Medulla oblongata (tissue), 1 donor: ENCODE measurements around the gene MBD3.
"Not testable (repeated sequence)": the region's sequence is repeated elsewhere in the genome, so short reads cannot be mapped to it uniquely, and the experiment has no call there.

Source experiments
- DNase-seq: peaks from one replicate; pipeline ENCODE4 v3.0.0-alpha.2; 2015; ENCODE audit errors: extremely low spot score

Gene MBD3

GRCh38 chr19:1592755-1593500, at the start of gene MBD3:
TSS of gene MBD3 (minus strand) at chr19:1592865. CDS start at chr19:1592631, 234 bp downstream.
- peak; percentile 96 for DNase-seq

GRCh38 chr19:1640893-1641448, 48.3 kb upstream of the MBD3 start:
- DNase-seq: not testable (repeated sequence)

GRCh38 chr19:1636325-1637236, 43.9 kb upstream of the MBD3 start:
- no peak for DNase-seq

- DNase-seq: no peak
Measured at GRCh38 chr19:1634938-1635243, 42.2 kb upstream of the MBD3 start.

- no peak for DNase-seq
Measured at GRCh38 chr19:1634242-1634937, 41.7 kb upstream of the MBD3 start.

GRCh38 chr19:1633269-1633826, 40.7 kb upstream of the MBD3 start:
- DNase-seq: no peak

GRCh38 chr19:1632462-1633268, 40.0 kb upstream of the MBD3 start:
- no peak for DNase-seq

GRCh38 chr19:1631557-1632100, 39.0 kb upstream of the MBD3 start:
- DNase-seq: no peak

- DNase-seq: no peak
Measured at GRCh38 chr19:1630811-1631210, 38.1 kb upstream of the MBD3 start.

GRCh38 chr19:1630012-1630411, 37.3 kb upstream of the MBD3 start:
- no peak for DNase-seq

GRCh38 chr19:1629256-1629808, 36.7 kb upstream of the MBD3 start:
- DNase-seq: no peak

- no peak for DNase-seq
Measured at GRCh38 chr19:1627194-1627593, 34.5 kb upstream of the MBD3 start.

GRCh38 chr19:1626417-1627010, 33.8 kb upstream of the MBD3 start:
- DNase-seq: no peak

- DNase-seq: peak; percentile 60
Measured at GRCh38 chr19:1624458-1624857, 31.8 kb upstream of the MBD3 start.

GRCh38 chr19:1622541-1622940, 29.9 kb upstream of the MBD3 start:
- DNase-seq: no peak

GRCh38 chr19:1622007-1622406, 29.3 kb upstream of the MBD3 start:
- DNase-seq: no peak

- DNase-seq: no peak
Measured at GRCh38 chr19:1621574-1621973, 28.9 kb upstream of the MBD3 start.

- DNase-seq: no peak
Measured at GRCh38 chr19:1621021-1621420, 28.4 kb upstream of the MBD3 start.

- DNase-seq: no peak
Measured at GRCh38 chr19:1620502-1620901, 27.8 kb upstream of the MBD3 start.

- no peak for DNase-seq
Measured at GRCh38 chr19:1619703-1620102, 27.0 kb upstream of the MBD3 start.
